KOPT-K1 (cell line): ENCODE data around the gene TPCN2.

Experiments used
- H3K27ac ChIP-seq: fragments of 200-600 bp; sonication (generic); 2 replicates; pipeline ENCODE4 v1.5.1; 2016; ENCODE audit warnings: antibody characterized with exemption, mild to moderate bottlenecking, low read depth, low read length; ENCODE audit not compliant: poor library complexity, severe bottlenecking
- H3K36me3 ChIP-seq: fragments of 200-600 bp; sonication (generic); 2 replicates; pipeline ENCODE4 v1.5.1; 2017; ENCODE audit warnings: antibody characterized with exemption, mild to moderate bottlenecking, low read length, moderate library complexity; ENCODE audit not compliant: insufficient read depth
- H3K9me3 ChIP-seq: fragments of 200-600 bp; sonication (generic); 2 replicates; pipeline ENCODE4 v1.5.1; 2017; ENCODE audit warnings: antibody characterized with exemption, low read length, mild to moderate bottlenecking; ENCODE audit not compliant: insufficient read depth, poor library complexity, severe bottlenecking

TPCN2 gene

DNA sequence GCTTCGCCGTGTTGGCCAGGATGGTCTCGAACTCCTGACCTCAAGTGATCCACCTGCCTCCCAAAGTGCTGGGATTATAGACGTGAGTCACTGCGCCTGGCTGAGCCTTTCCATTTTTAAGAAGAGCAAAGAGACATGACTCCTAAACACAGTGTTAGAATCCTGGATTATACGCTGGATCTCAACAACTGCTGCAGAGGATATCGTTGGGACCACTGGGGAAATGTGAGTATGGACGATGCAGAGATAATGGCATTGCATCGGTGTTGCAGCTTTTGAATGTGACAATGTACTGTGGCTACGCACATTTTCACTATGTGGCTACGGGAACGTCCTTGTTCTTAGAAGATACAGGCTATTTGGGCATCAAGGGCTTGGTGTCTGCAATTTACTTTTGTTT is 41.9 kb upstream of the TPCN2 start:
- no peak overlapping the region for H3K27ac ChIP-seq

GRCh38 chr11:69007975-69008381 is 40.8 kb upstream of the TPCN2 start:
- Histone ChIP-seq H3K36me3 (no peaks in the 10 kb centered on the region), H3K9me3 (no peaks in the 10 kb centered on the region), H3K27ac (no peak overlapping the region)

More for the DNA sequence above, 41.9 kb upstream of the TPCN2 start:
- Histone ChIP-seq H3K9me3 (no peaks in the 10 kb centered on the region), H3K36me3 (no peaks in the 10 kb centered on the region)

- Histone ChIP-seq H3K36me3 (no peaks in the 10 kb centered on the region), H3K27ac (no peak overlapping the region)
These were observed 39.8 kb upstream of the TPCN2 start for GRCh38 chr11:69008737-69009440.

DNA sequence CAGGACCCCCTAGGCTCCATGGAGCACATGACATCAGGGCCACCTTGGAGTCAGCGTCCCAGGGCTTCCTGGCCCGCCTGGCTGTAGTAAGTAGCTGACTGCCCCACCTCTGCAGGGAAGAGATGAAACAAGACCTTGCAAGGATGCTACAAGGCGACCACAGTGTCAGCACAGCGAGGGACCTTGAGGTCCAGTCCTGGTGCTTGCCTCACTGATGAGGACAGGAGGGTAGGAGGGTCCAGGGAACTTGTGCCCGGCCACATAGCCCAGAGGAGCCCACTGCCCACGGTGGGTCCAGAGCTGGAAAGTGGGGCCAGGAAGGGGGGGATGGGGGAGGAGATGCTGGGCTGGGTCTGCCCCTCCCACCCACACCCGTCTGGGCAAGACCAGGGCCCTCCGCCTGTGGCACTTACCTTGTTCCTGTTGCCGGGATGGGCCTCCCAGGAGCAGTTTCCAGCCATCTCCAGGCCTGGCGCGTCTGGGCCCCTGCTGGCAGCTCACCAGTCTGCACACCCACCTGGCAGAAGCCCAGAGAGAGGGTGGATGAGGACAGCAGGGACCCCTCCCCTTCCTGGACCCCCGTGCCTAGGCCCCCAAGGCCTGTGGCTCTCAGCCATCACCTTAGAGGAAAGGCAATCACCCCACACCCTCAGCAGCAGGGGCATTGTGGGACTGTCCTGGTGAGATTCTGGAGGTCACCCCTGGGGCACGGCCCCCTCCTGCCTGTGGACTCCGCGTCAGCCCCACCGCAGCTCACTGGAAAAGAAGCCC is 39.1 kb upstream of the TPCN2 start:
- Histone ChIP-seq H3K9me3 (no peaks in the 10 kb centered on the region), H3K36me3 (no peaks in the 10 kb centered on the region), H3K27ac (no peak overlapping the region)

More at GRCh38 chr11:69008737-69009440, 39.8 kb upstream of the TPCN2 start:
- no peaks in the 10 kb centered on the region for H3K9me3 ChIP-seq

DNA sequence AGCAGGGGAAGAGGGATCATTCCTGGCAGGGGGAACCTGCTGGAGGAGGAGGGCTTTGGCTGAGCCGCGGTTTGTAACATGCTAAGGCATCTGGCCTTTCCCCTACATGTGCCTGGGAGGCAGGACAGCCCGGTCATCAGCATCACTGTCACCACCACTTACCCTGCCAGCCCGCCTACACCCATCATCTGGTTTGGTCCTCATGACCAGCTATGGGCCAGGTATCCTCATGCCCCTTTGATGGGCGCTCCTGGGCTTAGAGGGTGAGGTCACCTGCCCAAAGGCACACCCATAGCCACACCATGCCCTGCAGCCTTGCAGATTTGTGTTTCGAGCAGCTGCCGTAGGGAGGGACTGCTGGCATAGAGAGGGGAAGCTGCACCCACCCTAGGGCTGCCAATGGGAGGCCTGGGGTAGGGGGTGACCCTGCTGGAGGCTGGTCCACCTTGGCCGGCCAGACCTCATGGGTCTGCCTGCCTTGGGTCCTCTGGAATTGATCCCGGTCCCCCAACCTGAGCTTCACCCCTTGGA is 38.3 kb upstream of the TPCN2 start:
- Histone ChIP-seq H3K36me3 (no peaks in the 10 kb centered on the region), H3K27ac (no peak overlapping the region), H3K9me3 (no peaks in the 10 kb centered on the region)

GRCh38 chr11:69010964-69011623 is 37.6 kb upstream of the TPCN2 start:
- H3K27ac ChIP-seq = no peak overlapping the region
- H3K9me3 ChIP-seq = no peaks in the 10 kb centered on the region
- H3K36me3 ChIP-seq = no peaks in the 10 kb centered on the region

DNA sequence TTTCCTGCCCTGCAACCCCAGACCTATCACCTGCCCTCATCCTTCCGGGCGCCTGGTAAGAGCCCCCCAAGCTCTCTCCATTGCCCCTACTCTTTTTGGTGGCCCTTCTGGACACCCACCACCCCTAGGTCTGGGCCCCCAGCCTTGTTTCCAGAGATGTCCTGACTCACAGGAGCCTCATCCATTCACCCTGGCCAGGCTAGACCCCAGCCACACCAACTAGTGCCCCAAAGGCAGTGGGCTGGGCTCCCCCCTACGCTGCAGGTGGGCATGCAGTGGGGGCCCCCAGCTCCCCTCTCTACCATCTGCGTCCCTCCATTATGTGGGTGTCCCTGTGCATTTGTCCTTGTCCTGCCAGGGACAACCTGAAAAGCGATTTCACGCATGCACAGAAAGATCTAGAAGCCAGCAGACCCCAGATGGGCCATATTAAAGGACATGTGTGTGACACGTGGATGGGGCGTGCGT is 37.1 kb upstream of the TPCN2 start:
- Histone ChIP-seq H3K27ac (no peak overlapping the region), H3K9me3 (no peaks in the 10 kb centered on the region), H3K36me3 (no peaks in the 10 kb centered on the region)

DNA sequence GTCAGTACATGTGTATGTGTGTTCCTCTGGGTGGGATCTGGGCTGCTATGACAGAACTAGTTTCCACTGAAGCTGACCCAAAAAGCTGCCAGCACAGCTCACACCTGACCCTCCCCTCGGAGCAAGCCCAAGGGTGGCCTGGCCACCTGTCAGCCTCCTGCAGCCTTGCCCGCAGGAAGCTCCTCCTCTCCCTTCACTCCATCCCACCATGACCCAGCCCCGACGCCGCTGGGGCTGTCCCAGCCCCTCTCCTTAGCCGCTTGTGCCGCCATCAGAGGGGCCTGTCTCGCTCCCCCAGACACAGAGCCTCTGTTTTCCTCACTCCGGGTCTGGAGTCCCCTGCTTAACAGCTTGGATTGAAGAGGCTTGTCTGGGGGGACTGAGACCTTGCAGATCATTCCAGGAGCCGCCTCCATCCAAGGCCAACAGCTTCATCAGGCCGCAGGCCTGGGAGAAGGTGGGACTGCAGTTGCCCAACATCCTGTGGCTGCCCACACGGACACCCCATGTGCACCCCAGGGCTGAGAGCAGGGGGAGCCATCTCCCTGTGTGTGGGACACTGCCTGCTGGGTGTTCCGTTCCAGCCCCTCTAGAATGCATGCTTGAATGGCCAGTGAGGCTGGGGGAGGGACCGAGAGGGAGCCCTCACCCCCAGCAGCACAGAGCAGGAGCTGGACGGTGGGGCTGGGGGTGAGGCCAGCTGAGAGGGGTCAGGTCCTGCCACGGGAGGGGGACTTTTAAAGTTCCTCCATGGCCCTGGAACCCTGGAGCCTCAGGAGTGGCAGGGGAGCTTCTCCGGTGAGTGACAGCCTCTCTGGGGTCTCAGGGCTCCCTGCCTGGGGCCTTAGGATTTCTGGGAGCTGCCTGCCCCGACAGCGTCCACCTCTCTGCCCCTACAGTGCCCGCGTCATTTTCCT is 36.4 kb upstream of the TPCN2 start:
- no peak overlapping the region for H3K27ac ChIP-seq
- H3K36me3 ChIP-seq = no peaks in the 10 kb centered on the region
- H3K9me3 ChIP-seq = no peaks in the 10 kb centered on the region

- no peak within 1 kb of the TSS for H3K27ac ChIP-seq
- H3K9me3 ChIP-seq = no peaks in the 10 kb centered on the region
- no peaks in the 10 kb centered on the region for H3K36me3 ChIP-seq
These were observed 35.5 kb upstream of the TPCN2 start, which contains the start of gene MRGPRF for GRCh38 chr11:69013009-69013951. Gene MRGPRF (minus strand): TSS chr11:69013246. CDS start chr11:69009901, 3,345 bp downstream.

DNA sequence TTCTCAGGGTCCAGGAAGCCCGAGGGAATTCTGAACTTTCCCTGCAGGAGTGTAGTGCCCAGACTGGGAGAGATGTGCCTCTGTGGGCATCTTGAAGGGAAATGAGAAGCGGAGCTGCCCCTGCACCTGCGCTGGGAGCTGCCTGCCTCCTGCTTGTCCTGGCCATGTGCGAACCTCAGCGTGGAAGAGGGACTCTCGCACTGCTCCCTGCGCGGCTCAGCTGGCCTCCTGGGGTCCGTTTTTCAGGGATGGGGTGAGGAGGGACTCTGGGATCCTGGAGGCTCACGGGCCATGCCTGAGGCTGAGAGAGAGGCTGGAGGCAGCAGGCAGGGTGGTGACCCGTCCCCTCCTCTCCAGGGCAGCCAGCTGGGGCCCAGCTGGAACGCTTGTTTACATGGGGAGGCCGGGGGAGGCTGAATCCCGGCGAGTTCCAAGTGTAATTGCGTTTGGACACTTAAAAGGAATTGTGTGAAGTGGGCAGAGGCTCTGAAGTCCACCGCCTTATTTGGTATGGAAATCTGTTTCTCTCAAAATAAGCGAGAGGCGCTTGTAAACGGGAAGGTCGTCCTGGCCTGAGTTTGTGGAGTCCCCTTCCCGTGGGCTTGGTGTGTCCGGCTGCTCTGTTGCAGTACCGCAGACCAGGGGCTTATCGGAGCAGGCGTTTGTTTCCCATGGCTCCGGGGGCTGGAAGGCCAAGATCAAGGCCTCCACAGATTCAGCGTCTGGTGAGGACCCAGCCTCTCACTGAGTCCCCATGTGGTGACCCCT is 34.5 kb upstream of the TPCN2 start:
- Histone ChIP-seq H3K9me3 (no peaks in the 10 kb centered on the region), H3K36me3 (no peaks in the 10 kb centered on the region), H3K27ac (no peak overlapping the region)

GRCh38 chr11:69014898-69015549 is 33.7 kb upstream of the TPCN2 start:
- Histone ChIP-seq H3K36me3 (no peaks in the 10 kb centered on the region), H3K9me3 (no peaks in the 10 kb centered on the region), H3K27ac (no peak overlapping the region)

DNA sequence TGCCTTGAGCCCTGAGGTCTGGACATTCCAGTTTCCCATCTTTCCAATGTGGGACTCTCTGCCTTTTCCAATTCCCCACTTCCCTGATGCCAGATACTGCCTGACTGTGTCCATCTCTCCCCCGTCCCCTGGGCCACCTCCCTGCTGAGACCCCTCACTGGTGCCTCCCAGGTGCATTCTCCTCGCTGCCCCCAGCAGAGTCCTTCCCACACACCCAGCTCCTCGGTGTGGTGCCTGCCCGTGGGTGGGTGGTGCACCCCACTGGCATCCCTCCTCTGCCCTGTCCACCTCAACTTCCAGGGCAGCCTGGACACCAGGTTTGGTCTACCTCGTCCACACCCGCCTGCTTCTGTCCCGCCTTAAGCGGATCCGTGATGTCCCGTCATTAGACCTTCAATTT is 30.8 kb upstream of the TPCN2 start:
- H3K36me3 ChIP-seq = no peaks in the 10 kb centered on the region
- no peak overlapping the region for H3K27ac ChIP-seq
- H3K9me3 ChIP-seq = no peaks in the 10 kb centered on the region
